Dedifferentiated amniotic fluid mesenchymal stem cell (primary cell): ENCODE data around the gene DNAAF3.

Experiments used
- DNase-seq: peaks from one replicate; pipeline ENCODE4 v3.0.0-alpha.2; 2016; ENCODE audit errors: extremely low spot score

Gene DNAAF3

GRCh38 chr19:55116232-55116858, 50.1 kb downstream of the DNAAF3 start:
- DNase-seq, result peak; percentile 53

- DNase-seq, result no peak
Observed at GRCh38 chr19:55115446-55116065, 50.9 kb downstream of the DNAAF3 start.

- DNase-seq, result no peak
Observed at GRCh38 chr19:55114566-55115145, 51.8 kb downstream of the DNAAF3 start.

GRCh38 chr19:55113570-55114039, 52.8 kb downstream of the DNAAF3 start:
- peak; percentile 32 for DNase-seq

- no peak for DNase-seq
Observed at GRCh38 chr19:55112777-55113569, 53.4 kb downstream of the DNAAF3 start.

- no peak for DNase-seq
Observed at GRCh38 chr19:55112246-55112776, 54.1 kb downstream of the DNAAF3 start.

- DNase-seq, result no peak
Observed at GRCh38 chr19:55111238-55111831, 55.1 kb downstream of the DNAAF3 start.

- DNase-seq, result no peak
Observed at GRCh38 chr19:55109527-55110291, 56.7 kb downstream of the DNAAF3 start.
